Gastroesophageal sphincter (tissue), 3 donors: ENCODE data around the gene ERC1.

Experiments used
- CTCF ChIP-seq, 4 experiments: fragments of 200-600 bp in 2 of 4; fragments of 450-650 bp in 2 of 4; sonication (generic) in 1 of 4; IDR thresholded peaks; one replicate each; pipeline ENCODE4 v1.5.1; 2017 to 2019; ENCODE audit warnings: antibody characterized with exemption in 4 of 4, mild to moderate bottlenecking in 2 of 4, moderate library complexity in 2 of 4
- EP300 ChIP-seq: sonication (generic); formaldehyde crosslinking; IDR thresholded peaks from one replicate; pipeline ENCODE4 v1.6.1; 2017; ENCODE audit warnings: antibody characterized with exemption, mild to moderate bottlenecking
- POLR2A ChIP-seq, 2 donors: fragments of 450-650 bp; IDR thresholded peaks; one replicate each; pipeline ENCODE4 v1.6.1; 2017; ENCODE audit warnings: antibody characterized with exemption in 2 of 2, mild to moderate bottlenecking in 2 of 2, moderate library complexity in 1 of 2
- POLR2AphosphoS5 ChIP-seq: sonication (generic); formaldehyde crosslinking; IDR thresholded peaks from one replicate; pipeline ENCODE4 v1.6.1; 2017; ENCODE audit warnings: antibody characterized with exemption

DNA sequence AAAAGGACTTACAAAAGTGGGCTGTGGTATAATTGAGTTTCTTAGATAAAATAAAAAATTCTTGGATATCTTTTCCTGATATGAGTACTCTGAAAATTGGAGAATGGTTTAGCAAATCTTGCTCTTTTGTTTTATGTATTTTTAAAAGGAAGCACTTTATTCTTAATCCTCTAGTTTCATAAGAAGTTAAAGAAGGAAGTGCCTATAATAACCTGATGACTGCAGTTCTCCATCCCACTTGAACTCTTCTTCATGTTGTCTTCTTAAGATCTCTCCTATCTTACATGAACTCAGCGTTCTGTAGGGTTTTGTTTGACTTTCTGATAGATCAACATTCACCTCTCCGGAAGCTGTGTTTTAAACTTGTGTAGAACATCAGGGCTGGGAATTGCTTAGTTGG is 271.0 kb downstream of the ERC1 start:
- TF ChIP-seq CTCF (IDR thresholded peaks at IDR 0.05) = no peak
- no peak for TF ChIP-seq EP300
- TF ChIP-seq POLR2AphosphoS5 = no peak
- no peak for TF ChIP-seq POLR2A (IDR thresholded peaks at IDR 0.05)
